ENCODE data around the gene CCDC82.

The CCDC82 gene

GRCh38 chr11:96306933-96307775 lies 82.6 kb downstream of the CCDC82 start:
- DNase-seq (ENCODE audit: low read depth), result peak; percentile 98

- DNase-seq (ENCODE audit: low read depth), result no peak
These were observed 83.1 kb downstream of the CCDC82 start for GRCh38 chr11:96306600-96306932.

GRCh38 chr11:96306071-96306470 lies 83.6 kb downstream of the CCDC82 start:
- DNase-seq (ENCODE audit: low read depth), result no peak

GRCh38 chr11:96303980-96304379 lies 85.7 kb downstream of the CCDC82 start:
- no peak for DNase-seq (ENCODE audit: low read depth)

GRCh38 chr11:96303064-96303463 lies 86.6 kb downstream of the CCDC82 start:
- DNase-seq (ENCODE audit: low read depth), result peak; percentile 47
